ENCODE results near the gene NKD1. TPM values are rescaled to one million over a fixed set of nuclear protein-coding genes. Genes with fewer than 3 reads are reported as not detected.

The NKD1 gene
- total and polyA plus RNA-seq, 2 of the 8 experiments (the other 6 are each of a cell fraction or from before 2014, with no cell fraction given), result 0.70 to 4.5 TPM

DNA sequence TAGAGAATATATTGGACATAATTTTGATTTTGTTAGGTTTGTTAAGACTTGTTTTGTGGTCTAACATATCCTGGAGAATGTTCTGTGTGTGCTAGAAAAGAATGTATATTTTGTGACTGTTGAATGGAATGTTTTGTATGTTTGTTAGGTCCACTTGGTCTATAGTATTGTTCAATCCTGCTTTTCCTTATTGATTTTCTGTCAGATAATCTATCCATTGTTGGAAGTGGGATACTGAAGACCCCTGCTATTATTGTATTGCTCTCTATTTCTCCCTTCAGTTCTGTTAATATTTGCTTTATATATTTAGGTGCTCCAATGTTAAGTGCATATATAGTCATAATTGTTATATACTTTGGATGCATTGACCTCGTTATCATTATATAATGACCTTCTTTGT lies 33.0 kb upstream of the NKD1 start (continued):
- TF ChIP-seq NRF1 (IDR thresholded peaks at IDR 0.05; ENCODE audit: low read depth, low read length) (no peak), TEAD4 (IDR thresholded peaks at IDR 0.05; ENCODE audit: low read depth, low read length) (no peak)

Measured in H1 (cell line).